NCI-H1436 treated with DMSO at 0.1 percent for 48 hours (cell line): Measurements from ENCODE around the gene GPC5.
"Not testable (repeated sequence)": the region's sequence is repeated elsewhere in the genome, so short reads cannot be mapped to it uniquely, and the experiment has no call there.

Experiments
- DNase-seq: peaks from one replicate; lab custom pipeline; 2025; lab: John Stamatoyannopoulos, UW

The GPC5 gene

DNA sequence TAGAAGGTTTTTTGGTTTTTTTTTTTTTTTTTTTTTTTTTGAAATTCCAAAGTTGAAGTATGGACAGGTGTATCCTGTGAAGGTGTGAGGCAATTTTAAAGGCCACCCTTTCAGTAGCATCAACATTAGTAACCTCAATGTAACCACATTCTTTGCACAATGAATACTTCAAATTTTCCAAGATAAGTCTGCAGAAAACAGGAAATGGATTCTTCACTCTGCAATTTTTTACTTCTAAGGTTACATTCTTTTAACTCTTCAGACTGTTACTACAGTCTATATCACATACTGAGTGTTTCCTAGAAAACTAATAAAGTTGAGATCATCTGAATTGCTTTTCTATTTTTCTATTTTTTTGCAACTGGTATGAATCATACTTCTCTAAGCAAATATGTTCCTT lies 1259.1 kb downstream of the GPC5 start:
- no peak for DNase-seq

DNA sequence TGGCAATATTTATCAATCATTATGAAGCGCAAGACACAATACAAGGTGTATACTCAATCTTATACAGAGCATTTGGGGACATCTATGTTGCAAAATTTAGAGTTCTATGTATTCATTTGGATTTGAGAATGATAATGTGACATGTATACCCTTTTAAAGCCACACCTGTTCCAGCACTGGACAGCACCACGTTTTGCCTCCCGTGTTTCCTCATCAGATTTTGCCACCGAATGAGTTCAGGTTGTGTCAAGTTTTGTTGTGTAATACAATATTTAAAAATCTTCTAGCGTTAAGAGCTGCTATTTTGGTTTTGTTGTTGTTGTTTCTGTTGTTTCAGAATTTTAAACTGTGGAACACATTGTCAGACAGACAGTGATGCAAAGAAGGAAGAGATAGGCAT lies 1259.9 kb downstream of the GPC5 start:
- no peak for DNase-seq

DNA sequence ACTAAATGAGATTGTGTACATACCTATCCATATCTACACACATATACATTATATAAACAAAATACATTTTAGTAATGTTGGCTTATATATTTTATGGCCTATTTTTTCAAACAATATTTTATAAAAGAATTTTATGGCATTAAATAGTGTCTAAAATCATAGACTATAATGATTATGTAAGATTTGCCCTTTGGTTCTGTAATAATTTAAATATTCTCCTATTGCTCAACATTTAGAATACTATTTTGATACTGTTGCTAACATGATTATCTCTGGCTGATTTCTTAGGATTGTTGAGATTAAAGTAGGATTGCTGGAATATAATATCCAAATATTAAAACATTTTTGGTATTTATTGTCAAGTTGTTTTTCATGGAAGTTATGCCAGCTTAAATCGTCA lies 1263.0 kb downstream of the GPC5 start:
- DNase-seq = no peak

DNA sequence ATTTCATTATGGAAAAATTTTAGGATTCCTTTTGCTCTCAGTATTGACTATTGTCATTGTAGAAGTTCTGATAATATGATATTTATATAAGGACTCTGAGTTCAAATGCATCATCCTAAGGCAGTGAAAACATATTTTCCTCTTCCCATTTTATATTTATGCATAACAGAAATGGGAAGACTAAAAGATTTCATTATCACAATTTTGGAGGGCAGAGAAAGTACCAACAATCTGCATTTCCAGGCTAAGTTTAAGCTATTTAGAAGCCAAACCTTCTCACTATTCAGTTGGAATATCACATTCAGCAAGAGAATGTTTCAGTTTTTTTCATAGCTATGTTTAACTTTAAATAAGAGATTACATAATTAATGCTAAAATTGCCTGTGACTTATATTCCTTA lies 1269.7 kb downstream of the GPC5 start:
- no peak for DNase-seq

DNA sequence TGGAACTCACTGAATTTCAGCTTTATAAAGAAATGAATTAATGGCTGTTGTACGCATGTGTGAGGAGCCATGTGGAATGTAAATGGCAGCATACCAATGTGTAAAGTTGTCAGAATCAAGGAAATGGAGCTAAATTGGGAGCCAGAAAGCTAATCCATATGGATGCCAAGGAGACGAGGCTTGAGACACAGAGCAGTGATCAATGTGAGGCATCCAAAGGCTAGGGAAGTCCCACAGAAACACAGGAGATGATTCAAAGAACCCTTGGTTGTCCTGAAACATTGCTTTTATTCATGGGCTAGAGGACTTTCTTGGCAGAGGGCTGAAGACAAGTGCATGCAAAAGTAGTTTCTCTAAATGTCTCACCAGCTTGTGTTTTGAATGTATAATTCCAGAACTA lies 1271.7 kb downstream of the GPC5 start:
- DNase-seq = no peak

DNA sequence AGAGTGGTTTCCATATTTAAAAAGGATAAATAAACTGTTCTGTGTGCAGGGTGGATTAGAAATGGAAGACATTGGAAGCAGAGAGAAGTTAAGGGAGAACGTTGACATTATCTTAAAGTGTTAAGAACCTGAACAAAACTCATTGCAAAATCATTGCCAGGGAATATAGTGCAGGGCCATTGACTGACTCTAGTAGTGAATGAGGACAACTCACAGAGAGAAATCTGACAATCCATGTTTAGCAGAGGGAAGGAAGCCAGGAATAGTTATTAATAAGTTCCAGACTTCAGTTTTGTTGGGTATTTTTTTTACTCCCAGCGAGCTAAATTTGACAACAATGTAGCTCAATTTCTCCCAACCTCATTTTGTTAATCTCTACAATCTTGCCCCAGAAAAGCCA lies 1273.4 kb downstream of the GPC5 start:
- DNase-seq = no peak

DNA sequence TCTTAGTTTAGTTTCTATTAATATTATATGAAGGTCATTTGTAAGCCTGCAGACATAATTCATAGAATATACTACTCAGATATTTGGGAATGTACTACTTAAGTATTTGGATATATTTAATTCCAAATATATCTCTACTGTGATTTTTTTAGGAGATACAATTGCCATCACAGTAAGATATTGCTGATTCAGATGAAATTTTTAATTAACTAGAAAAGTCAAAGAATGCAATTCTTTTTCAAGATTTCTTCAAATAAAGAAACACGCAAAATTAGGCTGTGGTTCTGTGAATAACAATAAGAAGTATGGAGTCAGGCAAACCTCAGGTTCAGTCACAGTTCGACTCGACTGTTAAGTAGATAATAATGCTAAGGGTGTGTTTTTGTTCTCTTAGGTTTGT lies 1277.8 kb downstream of the GPC5 start:
- DNase-seq = no peak

DNA sequence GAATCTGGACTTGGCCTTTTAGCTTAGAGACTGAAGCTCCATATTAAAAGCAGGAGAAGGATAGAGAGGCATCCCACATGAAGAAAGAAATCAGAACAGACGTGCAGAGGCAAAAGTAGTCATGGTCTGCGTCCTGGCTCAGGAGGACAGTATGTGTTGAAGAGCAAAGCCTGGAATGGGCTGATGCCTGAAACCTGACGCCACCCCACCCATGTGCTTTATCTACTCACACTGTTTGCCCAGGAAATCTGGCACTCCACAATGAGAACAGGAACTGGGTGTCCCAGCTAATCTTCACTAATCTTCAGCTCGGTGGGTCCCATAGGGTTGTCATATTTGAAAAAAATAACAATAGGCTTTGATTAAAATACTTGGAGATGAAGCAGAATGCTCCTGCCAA lies 1279.2 kb downstream of the GPC5 start:
- no peak for DNase-seq

DNA sequence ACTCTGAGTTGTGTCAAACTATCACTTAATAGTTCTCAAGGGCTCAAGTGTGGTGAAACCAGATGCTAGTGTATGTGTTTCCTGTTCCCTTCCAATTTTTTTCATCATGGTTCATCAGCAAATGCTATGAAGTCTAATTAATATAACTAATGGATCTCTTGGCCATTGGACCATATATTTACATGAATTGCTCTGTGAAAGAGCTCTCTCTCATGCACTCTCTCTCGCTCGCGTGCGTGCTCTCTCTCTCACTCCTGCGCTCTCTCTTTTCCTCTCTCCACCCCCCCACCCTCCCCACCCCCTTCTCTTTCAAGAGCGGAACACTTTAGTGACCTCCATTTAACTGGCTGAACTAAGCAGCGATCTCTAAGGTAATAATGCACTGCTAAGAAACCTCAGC lies 1281.2 kb downstream of the GPC5 start:
- DNase-seq = no peak

DNA sequence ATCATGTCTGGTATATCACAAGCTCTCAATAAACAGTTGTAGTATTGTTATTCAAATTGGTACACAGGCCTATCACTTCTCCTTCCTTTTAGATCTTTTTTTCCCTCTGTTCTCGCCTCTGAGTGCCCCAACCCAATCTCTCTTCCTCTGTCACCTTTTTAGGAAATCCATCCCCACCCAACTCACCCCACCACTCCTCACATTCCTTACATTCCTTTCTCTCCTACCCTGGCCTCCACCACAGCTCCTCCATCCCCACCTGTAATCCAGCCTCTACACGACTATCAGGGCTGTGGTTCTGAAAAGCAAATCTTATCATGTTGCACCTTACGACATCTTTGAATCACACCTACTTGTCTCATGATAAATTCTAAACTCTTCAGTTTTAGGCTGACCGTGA lies 1282.8 kb downstream of the GPC5 start:
- no peak for DNase-seq

DNA sequence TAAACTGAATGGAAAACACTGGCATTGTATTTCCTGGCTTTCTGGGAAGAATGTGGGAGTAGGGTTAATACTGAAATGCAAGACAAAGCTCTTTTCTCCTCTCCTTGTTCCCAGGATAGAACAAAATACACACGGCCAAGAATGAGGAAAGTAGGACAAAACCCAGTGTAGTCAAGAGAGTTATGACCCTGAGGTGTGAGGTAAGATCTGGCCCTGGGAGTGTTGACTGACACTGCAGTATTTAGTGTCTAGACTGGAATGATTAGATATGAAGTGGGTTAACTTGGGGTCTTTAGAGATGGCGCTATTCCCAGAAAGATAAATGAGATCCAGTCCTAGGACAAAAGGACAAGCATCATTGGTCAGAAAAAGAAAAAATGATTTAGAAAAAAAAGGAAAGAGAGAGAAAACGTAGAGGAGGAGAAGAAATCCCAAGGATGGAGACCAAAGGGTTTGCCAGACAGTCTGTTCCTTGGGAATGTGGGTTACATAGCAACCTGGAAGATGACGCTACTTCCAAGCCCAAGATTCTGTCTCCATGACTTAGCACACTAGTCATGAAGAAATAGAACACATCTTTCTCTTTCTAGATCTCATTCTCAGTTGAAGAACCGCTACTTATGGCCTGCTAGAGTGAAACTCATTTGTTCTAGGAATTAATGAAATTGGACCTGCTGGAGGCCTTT lies 1284.6 kb downstream of the GPC5 start:
- no peak for DNase-seq

DNA sequence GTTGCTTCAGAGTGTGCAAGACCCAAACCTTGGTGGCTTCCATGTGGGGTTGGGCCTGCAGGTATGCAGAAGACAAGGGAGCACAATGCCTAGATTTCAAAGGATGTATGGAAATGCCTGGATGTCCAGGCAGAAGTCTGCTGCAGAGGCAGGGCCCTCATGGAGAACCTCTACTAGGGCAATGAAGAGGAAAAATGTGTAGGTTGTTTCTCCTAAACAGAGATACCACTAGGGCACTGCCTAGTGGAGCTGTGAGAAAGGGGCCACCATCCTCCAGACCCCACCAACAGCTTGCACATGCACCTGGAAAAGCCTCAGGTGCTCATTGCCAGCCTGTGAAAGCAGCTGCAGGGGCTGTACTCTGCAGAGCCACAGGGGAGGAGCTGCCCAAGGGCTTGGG lies 1295.6 kb downstream of the GPC5 start:
- DNase-seq = no peak

DNA sequence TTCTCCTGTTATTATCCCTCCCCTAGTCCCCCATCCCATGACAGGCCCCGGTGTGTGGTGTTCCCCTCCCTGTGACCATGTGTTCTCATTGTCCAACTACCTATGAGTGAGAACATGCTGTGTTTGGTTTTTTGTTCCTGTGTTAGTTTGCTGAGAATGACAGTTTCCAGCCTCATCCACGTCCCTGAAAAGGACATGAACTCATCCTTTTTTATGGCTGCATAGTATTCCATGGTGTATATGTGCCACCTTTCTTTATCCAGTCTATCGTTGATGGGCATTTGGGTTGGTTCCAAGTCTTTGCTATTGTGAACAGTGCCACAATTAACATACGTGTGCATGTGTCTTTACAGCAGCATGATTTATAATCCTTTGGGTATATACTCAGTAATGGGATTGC lies 1297.4 kb downstream of the GPC5 start:
- not testable (repeated sequence) for DNase-seq

DNA sequence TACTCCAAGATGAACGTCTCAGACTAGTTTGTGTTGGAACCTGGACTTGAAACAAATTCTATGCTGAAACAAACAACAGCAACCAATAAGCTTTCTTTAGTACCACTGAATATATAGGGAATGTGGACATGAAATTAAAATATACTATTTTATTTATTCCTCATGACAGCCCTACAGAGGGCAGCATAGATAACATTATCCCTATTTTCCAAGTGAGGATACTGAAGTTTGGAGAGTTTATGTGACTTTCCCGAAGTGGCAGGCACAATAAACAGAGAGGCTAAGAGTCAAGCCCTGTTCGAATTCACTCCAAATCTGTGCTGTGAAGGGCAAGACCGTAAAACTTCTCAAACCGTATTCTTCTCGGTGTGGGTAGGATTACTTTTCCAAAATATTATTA lies 1318.3 kb downstream of the GPC5 start:
- DNase-seq = no peak

DNA sequence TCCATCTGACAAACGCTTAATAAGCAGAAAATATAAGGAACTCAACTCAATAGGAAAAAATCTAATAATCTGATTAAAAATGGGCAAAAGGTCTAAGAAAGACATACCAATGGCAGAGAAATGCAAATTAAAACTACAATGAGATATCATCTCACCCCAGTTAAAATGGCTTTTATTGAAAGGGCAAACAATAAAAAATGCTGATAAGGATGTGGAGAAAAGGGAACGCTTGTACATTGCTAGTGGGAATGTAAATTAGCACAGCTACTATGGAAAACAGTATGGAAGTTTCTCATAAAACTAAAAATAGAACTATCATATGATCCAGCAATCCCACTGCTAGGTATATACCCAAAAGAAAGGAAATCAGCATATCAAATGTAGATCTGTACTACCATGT lies 1319.4 kb downstream of the GPC5 start:
- DNase-seq = no peak

DNA sequence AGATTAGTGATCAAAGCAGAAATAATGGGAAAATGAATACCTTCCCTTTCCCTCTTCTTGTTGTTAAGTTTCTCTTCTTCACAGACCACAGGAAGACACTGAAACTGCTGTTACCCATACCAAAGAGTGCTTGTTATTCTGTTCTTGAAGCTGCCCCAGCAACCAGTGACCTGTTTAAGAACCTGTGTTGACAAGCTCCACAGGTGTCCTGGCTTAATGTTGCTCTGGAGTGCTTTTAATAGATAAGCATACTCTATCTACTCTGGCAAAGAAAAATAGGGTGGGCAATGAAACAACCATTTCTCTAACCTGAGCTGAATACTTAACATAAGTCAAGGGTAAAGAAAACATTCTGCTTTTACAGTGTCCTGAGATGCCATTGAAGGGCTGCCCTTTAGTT lies 1321.4 kb downstream of the GPC5 start:
- DNase-seq = no peak

DNA sequence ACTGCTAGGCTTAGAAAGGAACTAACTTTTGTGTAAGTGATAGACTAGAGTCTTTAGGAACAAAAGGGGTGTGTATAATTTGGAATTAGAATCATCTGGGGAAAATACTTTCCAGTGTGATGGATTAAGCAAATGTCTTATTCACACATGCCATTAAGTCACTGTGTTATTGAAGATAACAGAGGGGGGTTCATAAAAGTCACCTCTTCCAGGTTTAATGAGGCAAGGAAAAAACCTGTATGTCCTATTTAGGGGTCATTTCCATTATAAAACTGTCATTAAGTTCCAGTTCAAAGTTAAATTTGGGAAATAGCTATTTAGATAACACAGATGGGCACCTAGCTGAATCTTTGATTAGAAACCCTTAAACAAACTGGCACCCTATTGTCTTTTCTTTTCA lies 1323.2 kb downstream of the GPC5 start:
- DNase-seq = no peak

DNA sequence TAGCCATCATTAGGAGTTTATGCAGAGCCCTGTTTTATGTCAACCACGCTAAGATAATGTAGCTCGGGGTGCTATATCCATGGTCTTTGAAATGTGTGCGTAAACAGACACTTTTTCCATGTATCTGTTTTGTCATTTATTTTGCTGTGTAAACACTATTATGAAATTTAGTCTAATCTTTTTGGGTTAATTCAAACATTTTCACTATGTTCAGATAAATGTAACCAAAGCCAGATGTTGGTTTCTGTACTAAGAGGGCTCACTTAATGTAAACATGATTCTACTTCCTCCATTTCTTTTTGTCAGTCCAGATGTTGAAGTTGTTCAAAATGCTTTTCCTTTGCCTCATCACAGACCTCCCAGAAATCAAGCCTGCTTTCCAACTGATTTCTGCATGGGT lies 1328.7 kb downstream of the GPC5 start:
- no peak for DNase-seq

DNA sequence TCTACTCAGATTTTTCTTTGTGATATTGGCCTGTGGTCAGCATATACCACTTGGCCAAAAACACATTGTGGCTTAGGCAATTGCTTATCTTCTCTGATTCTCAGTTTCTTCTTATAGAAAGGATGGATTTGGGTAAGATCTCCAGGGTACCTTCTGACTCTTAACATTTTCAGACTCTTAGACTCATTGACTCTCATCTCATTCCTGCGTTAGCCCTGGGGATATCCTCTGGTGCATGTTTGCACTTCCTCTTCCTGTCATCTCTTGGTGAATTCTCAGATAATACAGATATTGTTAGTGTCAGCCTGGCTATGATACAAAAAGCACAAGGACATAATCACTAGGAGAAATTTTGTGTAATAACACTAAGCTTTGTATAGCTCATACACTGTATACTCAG lies 1335.6 kb downstream of the GPC5 start:
- DNase-seq = no peak

DNA sequence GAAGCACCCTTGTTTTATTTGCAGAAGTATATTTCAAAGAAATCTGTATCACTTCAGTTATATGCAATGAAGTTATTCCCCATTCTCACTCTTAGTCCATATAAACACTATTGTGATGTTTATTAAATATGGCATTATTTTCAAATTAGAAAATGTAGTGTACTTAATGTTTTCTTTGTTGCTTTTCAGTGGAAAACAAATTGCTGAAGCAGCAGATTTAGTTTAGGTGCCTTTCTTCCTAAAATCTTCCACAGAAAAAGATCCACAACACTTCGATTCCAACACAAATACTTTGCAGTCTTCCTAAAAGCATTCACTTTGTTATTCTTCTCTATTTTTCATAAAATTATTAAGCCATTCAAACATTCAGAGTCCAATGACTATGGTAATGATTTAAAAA lies 1336.1 kb downstream of the GPC5 start:
- DNase-seq = no peak

DNA sequence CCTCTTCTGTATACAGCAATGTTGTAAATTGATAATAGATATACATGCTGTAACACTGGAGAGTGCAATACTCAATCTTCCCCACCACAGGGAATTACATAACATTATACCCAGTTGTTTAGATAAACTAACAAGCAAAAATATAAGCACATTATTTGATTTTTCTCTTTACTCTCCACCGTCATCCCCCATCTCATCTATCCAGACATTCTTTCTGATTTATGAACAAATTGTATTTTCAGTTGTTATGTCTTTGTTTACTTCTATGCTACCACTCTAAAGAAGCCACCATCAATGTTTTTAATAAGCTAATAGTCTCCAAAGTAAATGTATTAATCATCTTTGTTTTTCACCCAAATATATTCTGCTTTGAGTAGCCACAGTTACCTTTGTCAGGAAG lies 1337.5 kb downstream of the GPC5 start:
- no peak for DNase-seq

DNA sequence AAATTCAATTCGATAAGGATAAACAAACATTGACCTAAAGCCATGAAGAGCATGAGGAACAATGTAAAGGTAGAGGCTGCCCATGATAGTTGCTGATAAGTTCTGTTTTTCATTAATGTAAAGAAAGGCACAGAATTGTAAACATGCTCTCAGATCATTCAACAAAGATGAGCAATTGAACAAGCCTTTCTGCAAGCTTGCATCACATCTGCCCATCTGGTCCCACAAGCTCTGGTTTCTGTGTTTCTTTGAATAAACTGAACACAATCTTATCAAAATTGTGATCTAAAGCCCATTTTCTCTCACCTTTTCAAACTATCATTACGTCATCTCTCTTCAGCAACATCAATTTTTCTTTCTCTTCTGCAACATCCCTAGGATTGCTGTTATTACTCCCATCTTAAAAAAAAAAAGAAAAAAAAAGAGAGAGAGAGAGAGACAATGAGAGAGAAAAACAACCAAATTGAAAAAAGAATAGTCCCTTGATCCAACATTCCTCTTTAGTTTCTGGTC lies 1340.9 kb downstream of the GPC5 start:
- no peak for DNase-seq

DNA sequence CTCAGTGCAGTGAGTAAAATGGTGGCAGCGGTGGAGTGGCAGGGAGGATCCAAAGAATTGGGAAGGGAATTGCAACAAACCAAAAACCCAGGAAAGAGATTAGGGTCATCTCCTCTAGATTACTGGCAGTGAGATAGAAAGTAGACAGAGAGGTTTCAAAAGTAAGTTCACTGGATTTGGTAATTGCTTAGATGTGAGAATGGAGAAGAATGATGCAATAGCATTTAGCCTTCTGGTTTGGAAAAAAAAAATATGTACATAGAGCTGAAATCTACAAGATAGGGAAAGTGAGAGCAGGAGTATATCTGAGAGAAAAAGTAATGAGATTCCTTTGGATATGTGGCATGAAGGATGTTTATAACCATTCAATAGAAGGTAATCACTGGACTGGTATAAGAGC lies 1345.6 kb downstream of the GPC5 start:
- no peak for DNase-seq

DNA sequence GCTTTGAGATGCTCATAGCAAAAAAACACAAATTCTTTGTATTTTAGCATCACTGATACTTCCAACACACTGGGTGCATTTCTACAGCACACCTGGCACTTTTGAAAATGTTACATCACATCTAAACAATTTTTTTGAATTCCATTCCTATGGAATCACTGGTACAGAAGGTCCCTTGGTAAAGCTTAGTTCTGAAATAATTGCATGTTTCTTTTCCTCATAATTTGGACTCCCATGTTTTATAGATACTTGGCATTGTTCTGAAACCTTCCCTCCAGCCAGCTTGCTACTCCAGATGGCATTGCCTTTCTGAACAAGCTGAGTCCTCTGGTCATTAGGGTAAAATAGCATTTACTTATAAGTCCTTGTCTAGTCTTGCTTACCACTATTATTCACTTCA lies 1346.8 kb downstream of the GPC5 start:
- DNase-seq = no peak

DNA sequence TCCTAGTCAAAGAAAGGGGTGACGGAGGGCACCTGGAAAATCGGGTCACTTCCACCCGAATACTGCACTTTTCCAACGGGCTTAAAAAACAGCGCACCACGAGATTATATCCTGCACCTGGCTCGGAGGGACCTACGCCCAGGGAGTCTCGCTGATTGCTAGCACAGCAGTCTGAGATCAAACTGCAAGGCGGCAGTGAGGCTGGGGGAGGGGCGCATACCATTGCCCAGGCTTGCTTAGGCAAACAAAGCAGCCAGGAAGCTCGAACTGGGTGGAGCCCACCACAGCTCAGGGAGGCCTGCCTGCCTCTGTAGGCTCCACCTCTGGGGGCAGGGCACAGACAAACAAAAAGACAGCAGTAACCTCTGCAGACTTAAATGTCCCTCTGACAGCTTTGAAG lies 1354.3 kb downstream of the GPC5 start:
- DNase-seq = not testable (repeated sequence)
